ENCODE measurements around the gene NUP85. TPM values are rescaled to one million over a fixed set of nuclear protein-coding genes. Genes with fewer than 3 reads are reported as not detected.
A peak's percentile ranks its signal among the peaks of the same experiment; 100 is the strongest.
"Not testable (repeated sequence)": the region's sequence is repeated elsewhere in the genome, so short reads cannot be mapped to it uniquely, and the experiment has no call there.

NUP85 gene
- total RNA-seq, 1 donor from 2014 or later, result 136 TPM

- H3K9me3 Mint-ChIP-seq; DNase-seq; H3K4me3 Mint-ChIP-seq; H3K27me3 Mint-ChIP-seq; intact Hi-C loops (cut with micrococcal nuclease): not testable (repeated sequence)
- Mint-ChIP-seq H3K27ac (peak overlapping the region; percentile 56), H3K36me3 (ENCODE audit: low read depth) (peaks cover 19% of the 10 kb centered on the region), H3K4me1 (peaks cover 70% of the 10 kb centered on the region)
Observed at GRCh38 chr17:75255954-75256698, 50.6 kb downstream of the NUP85 start.

- DNase-seq; H3K27me3 Mint-ChIP-seq; intact Hi-C loops (cut with micrococcal nuclease); H3K4me3 Mint-ChIP-seq; H3K9me3 Mint-ChIP-seq; H3K27ac Mint-ChIP-seq: not testable (repeated sequence)
- Mint-ChIP-seq H3K36me3 (ENCODE audit: low read depth) (peaks cover 22% of the 10 kb centered on the region), H3K4me1 (peaks cover 62% of the 10 kb centered on the region)
Observed at GRCh38 chr17:75257228-75257627, 51.7 kb downstream of the NUP85 start.

- H3K27me3 Mint-ChIP-seq, result no peaks in the 10 kb centered on the region
- intact Hi-C loops (cut with micrococcal nuclease), result loop anchor here (1.0 to 10.0 kb wide), 6 partner anchors 10 to 524 kb away; partner anchors contain the start of genes NUP85, SLC25A19, SUMO2 and UNK
- no peaks in the 10 kb centered on the region for H3K9me3 Mint-ChIP-seq
- H3K4me1 Mint-ChIP-seq, result peaks cover 44% of the 10 kb centered on the region
- H3K36me3 Mint-ChIP-seq (ENCODE audit: low read depth), result peaks cover 48% of the 10 kb centered on the region
- DNase-seq, result no peak
- peak overlapping the region; percentile 94 for H3K4me3 Mint-ChIP-seq
- H3K27ac Mint-ChIP-seq, result peak overlapping the region; percentile 99
Observed at GRCh38 chr17:75260641-75261335, 55.3 kb downstream of the NUP85 start.

- H3K27me3 Mint-ChIP-seq, result no peaks in the 10 kb centered on the region
- no peaks in the 10 kb centered on the region for H3K9me3 Mint-ChIP-seq
- H3K36me3 Mint-ChIP-seq (ENCODE audit: low read depth), result peaks cover 52% of the 10 kb centered on the region
- peak within 1 kb of the TSS; percentile 94 for H3K4me3 Mint-ChIP-seq
- peak within 1 kb of the TSS; percentile 99 for H3K27ac Mint-ChIP-seq
- peak; percentile 99 for DNase-seq
- intact Hi-C loops (cut with micrococcal nuclease), result loop anchor here (1.0 to 10.0 kb wide), 5 partner anchors 9 to 523 kb away; partner anchors contain the start of genes NUP85, SLC25A19, SUMO2 and UNK
- H3K4me1 Mint-ChIP-seq, result peaks cover 37% of the 10 kb centered on the region
Observed at GRCh38 chr17:75261336-75262111, 56.0 kb downstream of the NUP85 start, which contains the start of the genes GGA3 and MRPS7. GGA3 (minus strand) TSS chr17:75261606; CDS start chr17:75261587, 19 bp downstream. MRPS7 (plus strand) TSS chr17:75261879; CDS start chr17:75261901, 22 bp downstream.

GRCh38 chr17:75262112-75262606 lies 56.7 kb downstream of the NUP85 start:
- intact Hi-C loops (cut with micrococcal nuclease), result loop anchor here (10.0 kb wide), 1 partner anchor 523 kb away; the partner anchor contains the start of gene UNK
- peak overlapping the region; percentile 94 for H3K4me3 Mint-ChIP-seq
- H3K36me3 Mint-ChIP-seq (ENCODE audit: low read depth), result peaks cover 57% of the 10 kb centered on the region
- peaks cover 34% of the 10 kb centered on the region for H3K4me1 Mint-ChIP-seq
- no peaks in the 10 kb centered on the region for H3K27me3 Mint-ChIP-seq
- DNase-seq, result no peak
- peak overlapping the region; percentile 99 for H3K27ac Mint-ChIP-seq
- H3K9me3 Mint-ChIP-seq, result no peaks in the 10 kb centered on the region

GRCh38 chr17:75263055-75263454 lies 57.6 kb downstream of the NUP85 start:
- peaks cover 58% of the 10 kb centered on the region for H3K36me3 Mint-ChIP-seq (ENCODE audit: low read depth)
- H3K27ac Mint-ChIP-seq, result peak overlapping the region; percentile 99

GRCh38 chr17:75265614-75266315 lies 60.3 kb downstream of the NUP85 start:
- intact Hi-C loops (cut with micrococcal nuclease), result loop anchor here (10.0 kb wide), 1 partner anchor 519 kb away; the partner anchor contains the start of gene UNK
- no peak for DNase-seq

More at GRCh38 chr17:75263055-75263454, 57.6 kb downstream of the NUP85 start:
- H3K9me3 Mint-ChIP-seq, result no peaks in the 10 kb centered on the region
- H3K27me3 Mint-ChIP-seq, result no peaks in the 10 kb centered on the region
- intact Hi-C loops (cut with micrococcal nuclease), result loop anchor here (10.0 kb wide), 1 partner anchor 522 kb away; the partner anchor contains the start of gene UNK
- no peak for DNase-seq
- H3K4me1 Mint-ChIP-seq, result peaks cover 26% of the 10 kb centered on the region
- peak overlapping the region; percentile 94 for H3K4me3 Mint-ChIP-seq

GRCh38 chr17:75266316-75267152 lies 61.1 kb downstream of the NUP85 start:
- Mint-ChIP-seq H3K27ac (no peak overlapping the region), H3K9me3 (no peaks in the 10 kb centered on the region), H3K4me1 (peaks cover 16% of the 10 kb centered on the region), H3K4me3 (no peak overlapping the region), H3K36me3 (ENCODE audit: low read depth) (peaks cover 52% of the 10 kb centered on the region), H3K27me3 (no peaks in the 10 kb centered on the region)
- no peak for DNase-seq
- intact Hi-C loops (cut with micrococcal nuclease), result loop anchor here (10.0 kb wide), 1 partner anchor 518 kb away; the partner anchor contains the start of gene UNK

More at GRCh38 chr17:75265614-75266315, 60.3 kb downstream of the NUP85 start:
- Mint-ChIP-seq H3K4me3 (no peak overlapping the region), H3K27ac (no peak overlapping the region), H3K36me3 (ENCODE audit: low read depth) (peaks cover 54% of the 10 kb centered on the region), H3K27me3 (no peaks in the 10 kb centered on the region), H3K4me1 (peaks cover 18% of the 10 kb centered on the region), H3K9me3 (no peaks in the 10 kb centered on the region)

- intact Hi-C loops (cut with micrococcal nuclease), result loop anchor here (10.0 kb wide), 1 partner anchor 518 kb away; the partner anchor contains the start of gene UNK
- peaks cover 18% of the 10 kb centered on the region for H3K4me1 Mint-ChIP-seq
- H3K27me3 Mint-ChIP-seq, result no peaks in the 10 kb centered on the region
- DNase-seq, result no peak
- H3K4me3 Mint-ChIP-seq, result no peak overlapping the region
- H3K27ac Mint-ChIP-seq, result no peak overlapping the region
- H3K9me3 Mint-ChIP-seq, result no peaks in the 10 kb centered on the region
- peaks cover 53% of the 10 kb centered on the region for H3K36me3 Mint-ChIP-seq (ENCODE audit: low read depth)
Observed at GRCh38 chr17:75267153-75267410, 61.6 kb downstream of the NUP85 start.

- DNase-seq, result no peak
- Mint-ChIP-seq H3K4me3 (no peak overlapping the region), H3K27me3 (no peaks in the 10 kb centered on the region), H3K36me3 (ENCODE audit: low read depth) (peaks cover 51% of the 10 kb centered on the region), H3K4me1 (peaks cover 21% of the 10 kb centered on the region), H3K27ac (no peak overlapping the region), H3K9me3 (no peaks in the 10 kb centered on the region)
- intact Hi-C loops (cut with micrococcal nuclease), result loop anchor here (10.0 kb wide), 1 partner anchor 517 kb away; the partner anchor contains the start of gene UNK
Observed at GRCh38 chr17:75267411-75268232, 62.1 kb downstream of the NUP85 start.

GRCh38 chr17:75269844-75270217 lies 64.4 kb downstream of the NUP85 start:
- H3K9me3 Mint-ChIP-seq, result no peaks in the 10 kb centered on the region
- H3K27ac Mint-ChIP-seq, result peak overlapping the region; percentile 90
- no peak for DNase-seq
- intact Hi-C loops (cut with micrococcal nuclease), result loop anchor here (1.0 to 10.0 kb wide), 3 partner anchors 9 to 515 kb away; partner anchors contain the start of genes GGA3, GRB2, MRPS7 and UNK
- H3K4me3 Mint-ChIP-seq, result peak overlapping the region; percentile 87
- H3K27me3 Mint-ChIP-seq, result no peaks in the 10 kb centered on the region
- peaks cover 30% of the 10 kb centered on the region for H3K4me1 Mint-ChIP-seq
- H3K36me3 Mint-ChIP-seq (ENCODE audit: low read depth), result peaks cover 49% of the 10 kb centered on the region

All from activated CD4-positive, alpha-beta T cell treated with anti-CD3 and anti-CD28 coated beads, Interleukin-2, amount 10 ng/mL, durations not matched to agents 24 days and 14 days (primary cell).